Tongue (tissue), 2 donors: ENCODE results near the gene UTF1. TPM values are rescaled to one million over a fixed set of nuclear protein-coding genes. Genes with fewer than 3 reads are reported as not detected.
"Not testable (repeated sequence)": the region's sequence is repeated elsewhere in the genome, so short reads cannot be mapped to it uniquely, and the experiment has no call there.

Experiments used
- DNase-seq: peaks from one replicate; pipeline ENCODE4 v3.0.0-alpha.2; 2015
- total RNA-seq: library from RNA; depleted of rRNA; stranded (reverse); fragments of >200 nt; gene quantifications from one replicate; pipeline ENCODE4 v1.2.3, GENCODE V29; 2014

UTF1 gene
- total RNA-seq, 1 donor from 2014 or later: not detected

DNA sequence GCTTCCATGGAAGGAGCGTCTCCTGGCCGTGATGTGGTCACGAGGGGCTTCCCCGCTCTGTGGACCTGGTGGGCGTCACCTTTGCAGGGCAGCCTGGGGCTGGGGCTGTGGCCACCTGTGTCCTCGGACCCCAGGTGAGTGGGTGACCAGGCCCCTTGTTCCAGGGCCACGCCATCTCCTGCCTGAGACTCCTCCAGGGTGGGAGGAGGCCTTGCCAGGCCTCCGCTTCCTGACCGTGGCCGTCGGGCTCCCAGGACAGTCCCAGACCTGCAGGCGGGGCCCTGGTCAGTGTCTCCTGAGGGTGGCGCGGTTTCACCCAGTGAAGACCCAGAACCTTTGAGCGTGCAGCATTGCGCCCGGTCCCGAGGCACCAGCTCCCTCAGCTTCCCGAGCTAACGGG lies 20.4 kb upstream of the UTF1 start:
- DNase-seq: no peak

DNA sequence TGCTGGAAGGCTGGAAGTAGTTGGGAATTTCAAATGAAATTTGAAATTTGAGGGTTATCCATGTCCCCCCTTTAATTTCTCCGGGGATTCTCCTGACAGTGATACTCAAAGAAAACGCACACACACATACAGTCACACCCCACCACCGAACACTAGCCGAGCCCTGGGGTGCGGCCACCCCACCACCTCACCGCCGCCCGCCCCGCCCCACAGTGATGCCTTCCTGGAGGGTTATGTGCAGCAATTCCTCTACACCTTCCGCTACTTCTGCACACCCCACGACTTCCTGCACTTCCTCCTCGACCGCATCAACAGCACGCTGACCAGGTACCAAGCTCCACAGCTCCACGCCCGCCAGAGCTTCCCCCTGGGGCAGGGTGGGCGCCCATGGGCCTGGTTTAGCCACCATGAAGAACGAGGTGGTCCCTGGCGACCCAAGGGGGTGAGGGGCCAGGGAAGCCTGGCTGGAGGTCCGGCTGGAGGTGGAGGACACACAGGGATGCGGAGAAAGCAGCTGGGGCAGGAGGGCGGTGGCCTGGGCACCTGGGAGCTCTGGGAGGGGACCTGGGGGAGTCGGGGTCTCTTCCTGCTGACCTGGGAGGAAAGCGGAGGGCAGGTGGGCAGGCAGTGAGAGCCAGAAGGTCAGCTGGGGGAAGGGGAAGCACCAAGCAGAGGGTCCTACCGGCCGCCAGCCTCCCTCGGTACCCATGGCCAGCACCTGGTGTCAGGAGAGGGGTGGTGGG lies 19.4 kb upstream of the UTF1 start:
- no peak for DNase-seq

DNA sequence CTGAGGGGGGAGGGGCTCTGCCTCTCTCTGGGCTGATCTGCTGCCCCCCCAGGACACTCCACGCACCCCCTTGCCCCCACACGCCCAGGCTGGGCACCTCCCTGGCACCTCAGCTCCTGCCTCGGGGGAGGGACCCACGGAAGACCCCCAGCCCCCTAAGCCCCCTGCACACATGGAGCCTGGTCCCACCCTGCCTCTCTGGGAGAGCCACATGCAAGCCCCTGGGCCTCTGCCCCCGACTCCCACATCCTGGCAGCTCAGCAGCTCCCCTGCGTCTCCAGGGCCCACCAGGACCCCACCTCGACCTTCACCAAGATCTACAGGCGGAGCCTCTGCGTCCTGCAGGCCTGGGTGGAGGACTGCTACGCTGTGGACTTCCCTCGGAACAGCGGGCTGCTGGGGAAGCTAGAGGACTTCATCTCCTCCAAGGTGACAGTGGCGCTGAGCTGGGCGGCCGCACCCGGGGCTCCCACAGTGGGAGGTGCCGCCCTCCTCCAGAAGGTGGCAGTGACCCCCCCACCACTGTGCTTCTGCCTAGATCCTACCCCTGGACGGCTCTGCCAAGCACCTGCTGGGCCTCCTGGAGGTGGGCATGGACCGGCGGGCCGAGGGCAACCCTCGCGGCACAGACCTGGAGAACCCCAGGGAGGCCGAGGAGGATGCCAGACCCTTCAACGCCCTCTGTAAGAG lies 18.7 kb upstream of the UTF1 start:
- no peak for DNase-seq

DNA sequence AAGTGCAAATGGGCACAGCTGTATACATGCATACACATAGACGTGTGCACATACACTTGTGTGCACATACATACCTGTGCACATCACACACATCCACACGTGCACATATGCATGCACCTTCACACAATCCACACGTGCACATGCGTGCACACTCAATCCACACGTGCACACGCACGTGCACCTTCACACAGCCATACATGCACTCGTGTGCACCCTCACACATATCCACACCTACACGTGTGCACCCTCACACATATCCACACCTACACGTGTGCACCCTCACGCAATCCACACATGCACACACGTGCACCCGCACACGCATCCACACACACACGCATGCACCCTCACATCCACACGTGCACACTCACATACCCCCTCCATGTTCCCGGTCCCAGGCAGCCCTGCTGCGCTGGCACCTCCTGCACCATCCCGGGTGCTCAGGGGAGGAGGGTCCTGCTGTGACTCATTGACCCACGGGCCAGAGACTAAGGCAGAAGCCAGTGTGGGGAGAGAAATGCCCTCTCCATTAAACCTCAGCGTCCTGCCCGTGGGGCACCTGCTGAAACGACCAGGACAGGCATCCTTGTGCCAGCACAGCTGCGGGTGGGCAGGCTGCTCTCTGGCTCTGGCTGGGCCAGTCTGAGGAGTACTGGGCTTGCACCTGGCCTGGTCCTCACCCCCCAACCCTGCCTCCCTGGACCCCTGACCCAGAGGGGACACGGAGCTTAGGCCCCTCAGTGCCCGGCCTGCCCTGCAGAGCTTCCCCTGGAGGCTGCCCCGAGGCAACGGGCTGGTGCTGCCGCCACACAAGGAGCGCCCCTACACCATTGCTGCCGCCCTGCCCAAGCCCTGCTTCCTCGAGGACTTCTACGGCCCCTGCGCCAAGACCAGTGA lies 17.8 kb upstream of the UTF1 start:
- DNase-seq: no peak

DNA sequence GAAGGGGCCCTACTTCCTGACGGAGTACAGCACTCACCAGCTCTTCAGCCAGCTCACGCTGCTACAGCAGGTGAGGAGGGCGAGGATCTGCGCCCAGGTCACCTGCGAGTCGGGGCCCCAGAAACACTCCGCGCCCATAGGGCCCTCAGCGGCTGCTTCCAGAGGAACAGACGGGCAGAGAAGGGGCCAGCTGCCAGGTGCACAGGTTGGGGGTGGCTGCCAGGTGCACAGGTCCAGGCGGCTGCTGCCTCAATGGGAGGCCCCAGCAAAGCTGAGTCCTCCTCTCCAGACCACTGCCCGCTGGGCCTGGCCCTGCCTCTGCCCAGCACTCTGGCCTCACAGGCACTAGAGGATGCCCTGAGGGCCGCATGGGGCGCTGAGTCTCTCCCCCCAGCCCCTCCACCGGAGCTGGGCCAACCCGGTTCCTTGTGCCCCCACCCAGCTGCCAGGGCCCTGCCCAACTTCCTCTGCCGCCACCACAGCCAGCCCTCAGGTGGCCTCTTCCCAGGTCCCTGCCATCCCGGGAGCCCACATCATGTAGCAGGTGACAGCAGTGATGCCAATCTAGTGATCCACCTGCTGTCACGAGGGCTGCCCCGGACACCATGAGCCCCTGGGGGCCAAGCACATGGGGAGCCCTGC lies 17.0 kb upstream of the UTF1 start:
- DNase-seq: no peak

DNA sequence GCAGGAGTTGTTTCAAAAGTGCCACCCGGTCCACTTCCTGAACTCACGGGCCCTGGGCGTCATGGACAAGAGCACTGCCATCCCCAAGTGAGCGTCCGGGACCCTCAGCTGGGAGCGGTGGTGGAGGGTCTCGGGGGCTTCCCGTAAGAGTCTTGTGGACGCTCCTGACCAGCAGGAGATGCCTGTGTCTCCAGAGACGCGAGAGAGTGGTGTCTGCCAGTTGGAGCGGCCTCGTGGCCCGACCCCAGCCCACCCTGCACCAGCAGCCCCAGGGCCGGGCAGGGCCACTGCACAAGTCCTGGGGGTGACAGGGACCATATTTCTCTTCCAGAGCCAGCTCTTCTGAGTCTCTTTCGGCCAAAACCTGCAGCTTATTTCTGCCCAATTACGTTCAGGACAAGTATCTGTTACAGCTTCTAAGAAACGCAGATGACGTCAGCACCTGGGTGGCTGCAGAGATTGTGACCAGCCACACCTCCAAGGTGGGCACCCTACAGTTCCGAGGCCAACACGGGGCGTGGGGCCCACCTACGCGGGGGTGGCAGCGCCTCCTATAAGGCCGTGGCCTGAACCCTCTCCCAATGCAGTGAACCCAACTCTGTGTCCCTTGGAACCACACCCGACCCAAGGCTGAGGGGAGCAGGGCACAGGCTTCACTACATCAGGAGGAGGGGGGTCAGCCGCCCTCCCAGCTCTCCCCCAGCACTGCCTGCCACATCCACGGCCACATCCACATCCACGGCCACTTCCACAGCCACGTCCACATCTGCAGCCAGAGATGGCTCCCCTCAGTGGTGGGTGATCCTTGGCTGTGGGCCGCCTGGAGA lies 16.2 kb upstream of the UTF1 start:
- DNase-seq: no peak

DNA sequence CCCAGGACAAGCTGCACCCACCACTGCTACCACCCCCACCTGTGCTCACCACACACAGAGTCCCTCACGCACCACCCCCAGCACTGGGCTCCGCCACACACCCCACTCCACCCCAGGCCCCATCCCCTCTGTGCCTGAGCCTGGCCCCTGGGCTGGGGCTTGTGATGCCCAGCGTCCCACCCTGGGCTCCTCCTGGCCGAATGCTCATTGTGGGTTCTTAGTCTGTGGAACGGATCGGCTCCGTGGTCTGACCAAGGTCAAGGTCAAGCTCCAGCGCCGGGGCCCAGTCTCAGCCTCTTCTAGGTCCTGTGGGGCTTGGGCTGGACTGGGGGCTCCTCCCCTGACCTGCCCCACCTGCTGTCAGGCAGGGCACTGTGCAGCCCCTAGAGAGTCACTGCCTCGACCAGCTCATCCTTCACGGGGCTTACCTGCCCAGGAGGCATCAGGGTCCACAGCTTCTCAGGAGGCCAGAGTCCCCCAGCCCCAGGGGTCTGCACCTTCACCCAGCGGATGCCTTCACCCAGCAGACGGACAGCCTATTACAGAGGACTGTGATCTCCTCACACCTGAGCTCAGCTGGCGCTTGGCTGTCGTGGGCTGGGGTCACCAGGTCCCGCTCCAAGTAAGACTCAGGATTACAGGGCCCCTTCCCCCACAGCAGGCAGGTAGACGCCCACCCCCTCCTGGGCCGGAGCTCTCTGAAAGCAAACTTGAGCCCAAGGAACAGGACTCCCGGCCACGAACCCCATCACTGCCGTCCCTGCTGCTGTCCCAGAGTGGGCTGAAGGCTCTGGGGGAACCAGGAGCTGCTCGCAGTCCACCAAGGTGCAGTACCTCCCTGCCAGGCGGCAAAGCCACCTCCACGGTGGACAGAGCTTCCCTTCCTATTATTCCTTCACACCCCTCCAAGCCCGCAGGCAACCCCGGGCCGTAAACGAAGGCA lies 15.3 kb upstream of the UTF1 start:
- no peak for DNase-seq

DNA sequence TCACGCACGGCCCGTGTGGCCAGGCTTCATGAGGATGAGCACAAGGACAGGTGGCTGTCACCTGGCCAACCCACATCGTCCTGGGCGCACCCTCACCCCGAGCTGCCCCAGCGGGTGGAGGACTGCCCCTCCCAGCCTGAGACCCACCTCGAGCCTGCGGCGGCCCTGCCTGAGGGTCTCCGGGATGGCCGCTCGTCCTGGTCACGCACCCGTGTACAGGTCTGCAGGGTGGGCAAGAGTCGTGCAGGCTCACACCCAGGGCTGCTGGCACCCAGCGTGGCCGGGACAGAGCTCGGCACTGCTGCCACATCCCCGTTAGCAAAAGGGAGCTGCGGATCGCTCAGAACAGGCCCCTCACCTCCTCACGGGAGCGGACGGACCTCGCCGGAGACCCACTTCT lies 14.4 kb upstream of the UTF1 start:
- no peak for DNase-seq

DNA sequence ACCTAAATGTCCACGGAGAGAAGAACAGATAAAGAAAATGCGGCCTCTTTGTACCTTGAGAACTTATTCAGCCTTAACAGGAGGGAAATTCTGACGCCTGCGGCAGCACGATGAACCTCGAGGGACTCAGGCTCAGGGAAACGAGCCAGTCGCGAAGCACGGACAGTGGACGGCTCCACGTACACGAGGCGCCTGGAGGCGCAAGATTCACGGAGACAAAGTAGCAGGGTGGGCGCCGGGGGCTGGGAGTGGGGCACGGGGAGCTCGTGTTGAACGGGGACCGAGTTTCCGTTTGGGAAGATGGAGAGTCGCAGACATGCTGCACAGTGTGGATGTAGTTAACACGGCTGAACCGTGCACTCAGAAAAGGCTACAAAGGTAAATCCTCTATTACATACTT lies 13.2 kb upstream of the UTF1 start:
- DNase-seq: no peak

DNA sequence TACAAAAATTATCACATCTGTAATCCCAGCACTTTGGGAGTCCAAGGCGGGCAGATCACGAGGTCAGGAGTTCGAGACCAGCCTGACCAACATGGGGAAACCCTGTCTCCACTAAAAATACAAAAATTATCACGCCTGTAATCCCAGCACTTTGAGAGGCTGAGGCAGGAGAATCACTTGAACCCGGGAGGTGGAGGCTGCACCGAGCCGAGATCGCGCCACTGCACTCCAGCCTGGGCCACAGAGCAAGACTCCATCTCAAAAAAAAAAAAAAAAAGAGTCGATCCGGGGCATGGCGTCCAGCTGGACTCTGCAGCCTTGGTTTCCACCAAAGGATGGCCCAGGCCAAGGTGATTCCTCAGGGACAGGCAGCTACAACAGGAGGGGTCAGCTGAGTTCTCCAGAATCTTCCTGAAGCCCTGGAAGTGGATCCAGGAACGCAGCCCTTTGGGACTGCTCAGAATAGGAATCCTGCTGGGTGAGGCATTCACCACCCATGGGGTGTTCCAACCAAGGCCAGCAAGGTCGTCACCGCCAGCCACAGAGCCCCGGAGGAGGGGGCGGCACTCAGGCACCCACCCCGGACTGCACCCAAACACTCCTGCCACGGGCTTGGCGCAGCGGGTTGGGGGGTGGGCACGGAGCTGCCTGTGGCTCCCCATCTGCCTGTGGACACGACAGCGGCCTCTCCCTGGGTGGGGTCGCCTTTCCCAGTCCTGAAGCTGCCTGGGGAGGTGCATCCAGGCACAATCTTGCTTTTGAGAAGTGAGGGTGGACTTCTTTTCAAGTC lies 12.0 kb upstream of the UTF1 start:
- DNase-seq: no peak

DNA sequence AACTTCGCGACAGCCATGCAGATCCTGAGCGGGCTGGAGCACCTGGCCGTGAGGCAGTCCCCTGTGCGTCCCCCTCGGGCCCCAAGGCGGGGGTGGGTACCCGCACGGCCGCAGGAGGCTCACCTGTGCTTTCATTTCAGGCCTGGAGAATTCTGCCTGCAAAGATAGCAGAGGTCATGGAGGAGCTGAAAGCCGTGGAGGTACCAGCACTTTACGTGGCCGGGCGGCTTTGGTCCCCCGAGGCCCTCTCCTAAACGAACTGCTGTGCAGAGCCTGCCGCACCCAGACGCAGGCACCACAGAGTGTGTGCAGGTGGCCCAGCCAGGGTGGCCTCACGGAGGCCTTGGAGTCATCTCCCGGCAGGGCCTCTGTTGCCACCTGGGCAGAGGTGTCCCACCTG lies 11.1 kb upstream of the UTF1 start:
- DNase-seq: no peak

DNA sequence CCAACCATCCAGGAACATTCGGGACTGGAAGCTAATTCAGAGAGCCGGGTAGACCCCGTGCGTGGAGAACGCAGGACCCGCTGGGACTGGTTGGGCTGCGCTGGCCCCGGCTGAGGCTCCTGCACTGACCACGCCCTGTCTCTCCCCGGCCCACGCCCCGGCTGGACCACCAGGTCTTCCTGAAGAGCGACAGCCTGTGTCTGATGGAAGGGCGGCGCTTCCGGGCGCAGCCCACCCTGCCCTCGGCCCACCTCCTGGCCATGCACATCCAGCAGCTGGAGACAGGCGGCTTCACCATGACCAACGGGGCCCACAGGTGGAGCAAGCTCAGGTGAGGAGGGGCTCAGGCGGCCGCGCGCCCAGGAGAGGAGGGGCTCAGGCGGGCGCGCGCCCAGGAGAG lies 10.2 kb upstream of the UTF1 start:
- no peak for DNase-seq

DNA sequence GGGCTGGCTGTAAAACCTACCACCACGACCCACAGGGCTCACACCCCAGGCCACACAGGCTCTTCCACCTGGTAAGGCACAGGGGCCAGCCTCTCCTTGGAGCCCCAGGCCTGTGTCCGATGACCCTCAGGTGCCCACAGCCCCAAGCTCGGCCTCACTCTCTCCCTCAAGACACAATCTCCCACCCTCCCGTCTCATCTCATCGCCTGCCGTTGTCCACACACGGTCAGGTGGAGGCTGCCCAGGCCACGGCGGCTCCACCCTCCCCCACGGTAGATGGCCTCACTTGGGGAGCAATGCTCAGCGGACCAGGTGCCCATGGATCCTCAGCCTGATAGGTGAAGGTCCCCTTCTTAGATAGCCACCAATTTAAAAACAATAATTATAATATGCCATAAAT lies 8.7 kb upstream of the UTF1 start:
- DNase-seq: no peak

DNA sequence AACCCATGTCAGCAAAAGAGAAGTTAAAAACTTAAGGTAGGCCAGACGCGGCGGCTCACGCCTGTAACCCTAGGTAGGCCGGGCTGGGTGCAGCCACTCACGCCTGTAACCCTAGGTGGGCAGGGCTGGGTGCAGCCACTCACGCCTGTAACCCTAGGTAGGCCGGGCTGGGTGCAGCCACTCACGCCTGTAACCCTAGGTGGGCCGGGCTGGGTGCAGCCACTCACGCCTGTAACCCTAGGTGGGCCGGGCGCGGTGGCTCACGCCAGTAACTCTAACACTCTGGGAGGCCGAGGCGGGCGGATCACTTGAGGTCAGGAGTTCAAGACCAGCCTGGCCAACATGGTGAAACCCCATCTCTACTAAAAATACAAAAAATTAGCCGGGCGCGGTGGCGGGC lies 8.3 kb upstream of the UTF1 start:
- DNase-seq: not testable (repeated sequence)

DNA sequence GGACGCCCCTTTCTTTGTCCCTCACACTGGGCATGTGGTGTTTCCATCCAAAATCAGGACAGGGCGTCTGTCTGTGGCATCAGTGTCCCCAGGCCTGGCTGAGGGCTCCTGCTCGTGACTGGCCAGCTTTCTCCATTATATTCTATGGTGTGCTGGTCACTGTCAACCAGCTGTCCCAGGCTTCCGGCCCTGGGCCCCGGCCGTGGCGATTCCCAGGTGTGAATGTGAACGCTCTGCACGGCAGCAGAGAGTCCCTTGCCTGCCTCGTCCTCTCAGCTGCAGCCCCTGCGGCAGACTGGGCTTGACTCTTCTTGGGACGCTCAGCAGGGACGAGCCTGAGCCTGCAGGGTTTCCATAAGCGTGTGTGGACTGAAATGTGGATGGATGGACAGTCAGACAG lies 5.9 kb upstream of the UTF1 start:
- no peak for DNase-seq

DNA sequence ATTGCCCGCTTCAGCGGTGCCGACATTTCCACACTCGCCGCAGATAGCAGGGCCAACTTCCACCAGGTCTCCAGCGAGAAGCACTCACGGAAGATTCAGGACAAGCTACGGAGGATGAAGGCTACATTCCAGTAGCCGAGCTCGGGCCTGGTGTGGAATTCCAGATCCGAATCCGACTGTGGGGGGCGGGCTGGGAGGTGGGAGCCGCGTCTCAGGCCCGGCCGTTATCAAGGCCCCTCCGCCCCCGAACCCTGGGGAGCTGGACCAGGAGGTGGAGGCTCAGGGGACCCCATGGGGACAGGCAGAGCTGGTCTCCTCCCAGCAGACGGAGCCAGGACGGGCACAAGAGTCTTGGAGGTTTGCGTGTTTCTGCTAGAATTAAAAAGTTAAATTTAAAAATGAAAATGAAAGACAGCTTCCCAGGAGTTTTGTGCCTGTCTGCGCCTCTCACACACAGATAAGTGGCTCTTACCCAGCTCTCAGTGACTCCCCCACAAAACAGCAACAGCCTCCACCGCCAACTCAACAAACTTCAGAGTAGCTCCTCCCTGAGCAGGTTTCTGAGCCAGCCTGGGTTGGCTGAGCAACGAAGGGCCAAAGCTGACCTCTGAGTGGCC lies 5.2 kb upstream of the UTF1 start:
- no peak for DNase-seq

DNA sequence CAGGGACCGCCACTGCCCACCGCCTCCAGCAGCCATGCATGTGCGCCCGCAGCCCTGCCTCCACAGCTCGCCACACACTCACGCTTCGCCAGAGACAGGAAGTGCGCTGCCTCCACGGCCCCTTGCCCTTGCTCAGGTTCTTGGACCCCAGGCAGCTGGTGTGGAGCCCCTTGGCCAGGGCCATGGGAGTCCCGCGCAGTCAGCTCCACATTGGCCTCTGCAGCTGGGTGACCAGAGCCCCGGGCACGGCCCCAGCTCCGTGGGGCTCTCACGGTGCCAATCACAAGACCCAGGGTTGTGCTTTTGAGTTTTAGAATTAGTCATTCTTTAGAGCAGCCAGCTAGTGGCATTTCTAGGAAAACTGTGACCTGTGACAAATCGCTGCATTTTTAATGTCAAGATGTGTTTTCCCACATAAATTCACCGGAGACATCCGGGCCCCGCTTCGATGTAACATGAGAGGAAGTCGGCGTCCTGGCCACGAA lies 4.3 kb upstream of the UTF1 start:
- DNase-seq: no peak

DNA sequence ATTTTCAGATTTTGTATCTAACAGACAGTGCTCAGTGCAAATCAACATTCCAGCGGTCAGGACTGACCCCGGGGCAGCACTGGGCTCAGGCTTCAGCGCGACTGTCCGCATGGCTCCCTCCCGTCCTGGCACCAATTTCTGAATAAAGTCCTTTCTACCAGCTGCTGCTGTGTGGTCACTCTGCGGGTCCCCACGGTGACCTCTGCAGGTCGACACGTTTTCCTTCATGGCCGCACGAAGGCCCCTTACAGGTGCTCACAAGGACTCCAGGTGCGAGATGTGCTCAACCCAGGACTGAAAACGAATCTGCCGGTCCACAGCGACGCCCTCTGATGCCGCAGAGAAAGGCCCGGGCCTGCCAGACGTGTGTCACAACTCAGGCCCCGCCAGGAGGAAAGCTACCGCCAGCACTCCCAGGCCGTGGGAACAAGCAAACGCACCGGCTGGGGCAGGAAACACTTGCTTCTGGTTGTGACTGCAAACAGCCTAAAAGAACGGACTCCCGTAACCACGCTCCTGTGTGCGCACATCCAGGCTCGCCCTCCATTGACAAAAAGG lies 3.7 kb upstream of the UTF1 start:
- DNase-seq: no peak

DNA sequence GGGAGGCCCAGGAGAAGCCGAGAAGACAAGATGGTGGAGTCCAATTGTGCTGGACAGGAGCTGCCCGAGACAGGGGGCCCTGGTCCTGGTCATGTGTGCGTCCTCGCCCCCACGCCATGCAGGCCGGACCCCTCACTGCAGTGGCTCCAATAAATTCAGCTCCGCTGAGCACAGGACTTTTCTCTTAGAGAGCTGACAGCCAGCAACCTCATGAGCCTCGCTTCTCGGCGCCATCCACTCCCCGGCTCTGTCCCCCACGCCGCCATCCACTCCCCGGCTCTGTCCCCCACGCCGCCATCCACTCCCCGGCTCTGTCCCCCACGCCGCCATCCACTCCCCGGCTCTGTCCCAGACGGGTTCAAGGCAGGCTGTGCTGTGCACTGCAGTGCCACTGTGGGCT lies 2.8 kb upstream of the UTF1 start:
- no peak for DNase-seq
